Parathyroid adenoma (tissue), 2 donors: ENCODE data around the gene NUDT9.

Source experiments
- H2AFZ ChIP-seq: fragments of 300-600 bp; sonication (generic); one replicate; pipeline ENCODE4 v1.7.0; 2017; ENCODE audit warnings: antibody characterized with exemption, mild to moderate bottlenecking
- H3K27ac ChIP-seq: fragments of 300-600 bp; sonication (generic); one replicate; pipeline ENCODE4 v1.7.0; 2017
- H3K27me3 ChIP-seq: fragments of 300-600 bp; sonication (generic); one replicate; pipeline ENCODE4 v1.7.0; 2017; ENCODE audit warnings: low read length; ENCODE audit not compliant: control insufficient read depth, insufficient read depth
- H3K36me3 ChIP-seq: fragments of 300-600 bp; sonication (generic); one replicate; pipeline ENCODE4 v1.7.0; 2017; ENCODE audit warnings: low read length; ENCODE audit not compliant: control insufficient read depth, insufficient read depth
- H3K4me1 ChIP-seq: fragments of 300-600 bp; sonication (generic); one replicate; pipeline ENCODE4 v1.7.0; 2017; ENCODE audit warnings: control low read depth
- H3K4me2 ChIP-seq: fragments of 300-600 bp; sonication (generic); one replicate; pipeline ENCODE4 v1.7.0; 2017; ENCODE audit warnings: low read length
- H3K4me3 ChIP-seq: fragments of 300-600 bp; sonication (generic); one replicate; pipeline ENCODE4 v1.7.0; 2017; ENCODE audit warnings: low read depth, low read length
- H3K79me2 ChIP-seq: fragments of 300-600 bp; sonication (generic); one replicate; pipeline ENCODE4 v1.7.0; 2017; ENCODE audit warnings: control low read depth
- H3K9ac ChIP-seq: fragments of 300-600 bp; sonication (generic); one replicate; pipeline ENCODE4 v1.7.0; 2017; ENCODE audit warnings: mild to moderate bottlenecking
- H3K9me3 ChIP-seq: fragments of 300-600 bp; sonication (generic); one replicate; pipeline ENCODE4 v1.7.0; 2017; ENCODE audit warnings: low read length; ENCODE audit not compliant: control insufficient read depth
- TF ChIP-seq, protein P1 (sequence below): fragments of 300-600 bp; sonication (generic); IDR thresholded peaks from one replicate; pipeline ENCODE4 v1.7.0; 2017; ENCODE audit warnings: antibody characterized with exemption, mild to moderate bottlenecking
- donor health status: primary hyperparathyroidism.

The NUDT9 gene

DNA sequence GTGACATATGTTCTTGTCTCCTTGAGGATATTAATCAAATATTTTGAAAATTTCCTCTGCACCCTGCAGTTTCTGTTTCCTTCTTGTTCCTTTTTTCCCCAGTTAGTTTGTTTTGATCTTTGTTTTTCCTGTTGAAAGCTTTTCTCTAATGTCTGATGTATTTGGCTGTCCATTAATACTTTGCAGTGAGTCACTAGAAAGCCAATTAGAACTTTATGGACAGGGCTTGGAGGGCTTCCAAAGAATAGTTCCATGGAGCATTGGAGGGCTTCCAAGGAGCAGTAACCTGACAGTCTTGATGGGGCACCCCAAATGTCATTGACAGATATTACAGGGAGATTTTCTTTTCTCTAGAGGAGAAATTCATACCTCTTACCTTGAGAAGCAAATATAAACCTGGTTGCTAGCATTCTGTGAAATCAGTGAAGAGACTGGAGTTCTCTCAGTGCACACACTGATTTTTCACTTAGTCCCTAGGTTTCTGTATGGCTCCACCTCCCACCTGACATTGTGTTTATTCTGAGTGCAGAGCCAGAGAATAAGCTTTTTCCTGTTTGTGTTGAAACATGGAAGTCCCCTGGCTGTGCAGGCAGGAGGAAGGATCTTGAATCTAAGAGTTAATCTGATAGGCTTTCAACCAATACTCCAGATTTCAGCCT is 80.3 kb downstream of the NUDT9 start:
- TF ChIP-seq, protein P1, sequence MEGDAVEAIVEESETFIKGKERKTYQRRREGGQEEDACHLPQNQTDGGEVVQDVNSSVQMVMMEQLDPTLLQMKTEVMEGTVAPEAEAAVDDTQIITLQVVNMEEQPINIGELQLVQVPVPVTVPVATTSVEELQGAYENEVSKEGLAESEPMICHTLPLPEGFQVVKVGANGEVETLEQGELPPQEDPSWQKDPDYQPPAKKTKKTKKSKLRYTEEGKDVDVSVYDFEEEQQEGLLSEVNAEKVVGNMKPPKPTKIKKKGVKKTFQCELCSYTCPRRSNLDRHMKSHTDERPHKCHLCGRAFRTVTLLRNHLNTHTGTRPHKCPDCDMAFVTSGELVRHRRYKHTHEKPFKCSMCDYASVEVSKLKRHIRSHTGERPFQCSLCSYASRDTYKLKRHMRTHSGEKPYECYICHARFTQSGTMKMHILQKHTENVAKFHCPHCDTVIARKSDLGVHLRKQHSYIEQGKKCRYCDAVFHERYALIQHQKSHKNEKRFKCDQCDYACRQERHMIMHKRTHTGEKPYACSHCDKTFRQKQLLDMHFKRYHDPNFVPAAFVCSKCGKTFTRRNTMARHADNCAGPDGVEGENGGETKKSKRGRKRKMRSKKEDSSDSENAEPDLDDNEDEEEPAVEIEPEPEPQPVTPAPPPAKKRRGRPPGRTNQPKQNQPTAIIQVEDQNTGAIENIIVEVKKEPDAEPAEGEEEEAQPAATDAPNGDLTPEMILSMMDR = no peak
- Histone ChIP-seq H3K27ac (no peak overlapping the region), H3K9ac (no peak overlapping the region), H3K4me2 (peak overlapping the region; percentile 18), H2AFZ (no peak overlapping the region), H3K9me3 (no peaks in the 10 kb centered on the region), H3K79me2 (no peaks in the 10 kb centered on the region), H3K4me3 (no peak overlapping the region), H3K27me3 (no peaks in the 10 kb centered on the region), H3K36me3 (no peaks in the 10 kb centered on the region), H3K4me1 (no peaks in the 10 kb centered on the region)

DNA sequence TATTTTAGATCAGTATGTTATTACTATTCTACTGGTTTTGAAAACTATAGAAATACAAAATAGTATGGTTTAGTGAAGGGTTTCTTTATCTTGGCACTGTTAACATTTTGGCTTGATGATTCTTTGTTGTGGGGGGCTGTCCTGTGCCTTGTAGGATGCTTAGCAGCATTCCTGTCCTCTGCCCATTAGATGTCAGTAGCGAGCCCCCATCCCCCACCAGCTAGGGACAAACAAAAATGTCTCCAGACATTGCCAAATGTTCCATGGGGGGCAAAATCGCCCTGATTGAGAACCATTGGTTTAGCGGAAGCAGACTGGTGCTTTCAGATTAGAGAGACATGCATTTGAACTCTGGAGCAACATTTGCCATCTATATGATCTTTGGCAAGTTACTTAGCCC is 83.5 kb downstream of the NUDT9 start:
- H3K79me2 ChIP-seq = no peaks in the 10 kb centered on the region
- H3K9ac ChIP-seq = no peak overlapping the region
- TF ChIP-seq, protein P1 = no peak
- H3K27ac ChIP-seq = no peak overlapping the region
- H3K4me2 ChIP-seq = no peak overlapping the region
- no peaks in the 10 kb centered on the region for H3K4me1 ChIP-seq
- H3K4me3 ChIP-seq = no peak overlapping the region
- no peaks in the 10 kb centered on the region for H3K9me3 ChIP-seq
- H3K27me3 ChIP-seq = no peaks in the 10 kb centered on the region
- H2AFZ ChIP-seq = no peak overlapping the region
- no peaks in the 10 kb centered on the region for H3K36me3 ChIP-seq

DNA sequence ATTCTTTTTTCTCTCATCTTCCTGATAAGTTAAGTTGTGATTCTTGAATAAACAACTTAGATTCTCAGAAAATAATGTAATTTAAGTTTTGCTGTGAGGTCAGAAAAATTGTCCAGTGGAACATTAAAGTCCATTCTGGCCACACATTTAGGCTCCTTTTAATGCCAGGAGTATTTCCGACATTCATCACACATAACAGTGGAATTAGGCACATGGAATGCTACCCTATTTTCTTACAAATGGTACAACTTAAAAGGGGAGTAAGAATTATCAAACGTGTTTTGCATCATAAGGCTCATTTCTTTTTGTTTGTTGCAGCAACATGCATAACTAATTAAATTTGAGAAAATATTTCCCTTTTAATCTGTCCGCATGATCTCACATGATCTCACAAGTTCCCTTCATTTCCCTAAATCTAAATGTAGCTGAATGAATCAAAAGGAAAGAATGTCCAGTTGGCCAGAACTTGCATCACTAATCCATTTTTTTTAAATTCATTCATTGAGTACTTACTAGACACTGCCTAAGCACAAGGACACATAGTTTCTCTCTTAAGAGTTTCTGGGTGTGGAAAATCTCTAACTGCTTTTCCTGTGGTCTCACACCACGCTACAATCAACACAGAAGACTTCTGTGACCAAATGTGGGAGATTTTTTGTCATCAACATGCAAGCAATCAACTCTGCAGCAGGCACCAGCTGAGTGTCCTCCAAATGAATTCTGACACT is 84.8 kb downstream of the NUDT9 start:
- H3K9me3 ChIP-seq = no peaks in the 10 kb centered on the region
- H3K4me3 ChIP-seq = no peak overlapping the region
- H3K36me3 ChIP-seq = no peaks in the 10 kb centered on the region
- H3K79me2 ChIP-seq = no peaks in the 10 kb centered on the region
- H3K27me3 ChIP-seq = no peaks in the 10 kb centered on the region
- no peak overlapping the region for H3K27ac ChIP-seq
- no peak overlapping the region for H3K9ac ChIP-seq
- TF ChIP-seq, protein P1 = no peak
- H3K4me1 ChIP-seq = no peaks in the 10 kb centered on the region
- no peak overlapping the region for H3K4me2 ChIP-seq
- no peak overlapping the region for H2AFZ ChIP-seq
